HepG2 (cell line): Measurements from ENCODE around the gene FAM83D. TPM values are rescaled to one million over a fixed set of nuclear protein-coding genes. Genes with fewer than 3 reads are reported as not detected.

Experiments
- ATAC-seq: fragments of 200-7000 bp; cut with Tn5 transposase; 3 replicates; pipeline ENCODE4 v1.9.1; 2020; ENCODE audit warnings: mild to moderate bottlenecking, moderate library complexity
- BruUV-seq: library from RNA; stranded (reverse); fragments of 400-500 nt; replicated peaks from 2 replicates; lab custom pipeline; 2021; lab: Mats Ljungman, UMichigan
- CTCF ChIA-PET: fragments of 300-600 bp; formaldehyde crosslinking; extraction: SDS; loops from one replicate; lab custom pipeline; 2021; ENCODE audit warnings: low total read pairs, inconsistent platforms, low intra/inter-chr PET ratio; lab: Yijun Ruan, JAX
- POLR2A ChIA-PET: fragments of 350-600 bp; sonication (Branson Sonifier 250); formaldehyde crosslinking; loops from one replicate; lab custom pipeline; 2020; ENCODE audit warnings: antibody characterized with exemption, inconsistent platforms; lab: Yijun Ruan, JAX
- DNase-seq: peaks from one replicate; pipeline ENCODE4 v3.0.0-alpha.2; 2015; ENCODE audit warnings: low spot score
- FAIRE-seq: peaks from 3 replicates; lab custom pipeline; 2011; peaks lifted over from hg19 to GRCh38; lab: Jason Lieb, UNC
- H2AFZ ChIP-seq: one replicate; pipeline ENCODE4 v1.6.1; 2011; ENCODE audit warnings: low read length, inconsistent platforms
- H3K27ac ChIP-seq: fragments of 300-600 bp; 3 replicates; pipeline ENCODE4 v1.8.0; 2011; ENCODE audit warnings: mixed run types, mild to moderate bottlenecking, mixed read lengths, low read length, inconsistent platforms; ENCODE audit not compliant: insufficient read depth; ENCODE audit errors: extremely low read length
- H3K27me3 ChIP-seq, 2 experiments: fragments of 200-600 bp in 1 of 2; 2 replicates in 1 of 2; 3 replicates in 1 of 2; pipeline versions ENCODE4 v1.6.0 to v1.8.0; 2011; ENCODE audit warnings: low read length in 2 of 2, mild to moderate bottlenecking in 2 of 2, moderate library complexity in 2 of 2, inconsistent platforms in 1 of 2; ENCODE audit not compliant: insufficient read depth in 2 of 2, control insufficient read depth in 1 of 2
- H3K36me3 ChIP-seq, 2 experiments: fragments of 200-600 bp in 1 of 2; replicated peaks in 1 of 2; 2 replicates in 1 of 2; 3 replicates in 1 of 2; pipeline versions ENCODE4 v1.5.1 to v1.8.0; 2011; ENCODE audit warnings: low read length in 2 of 2, inconsistent platforms in 1 of 2; ENCODE audit not compliant: insufficient read depth in 2 of 2, control insufficient read depth in 1 of 2
- H3K4me1 ChIP-seq: 2 replicates; pipeline ENCODE4 v1.5.1; 2012; ENCODE audit warnings: low read length, inconsistent platforms; ENCODE audit not compliant: insufficient read depth
- H3K4me2 ChIP-seq: 2 replicates; pipeline ENCODE4 v1.6.0; 2011; ENCODE audit warnings: low read depth, low read length, inconsistent platforms
- H3K4me3 ChIP-seq, 3 experiments: fragments of 200-600 bp in 1 of 3; sonication (generic), shearing (Covaris generic) in 1 of 3; replicated peaks in 1 of 3; 2 replicates each; pipeline ENCODE4 v1.5.1; 2011 to 2016; ENCODE audit warnings: low read length in 3 of 3, inconsistent platforms in 2 of 3, low read depth in 2 of 3, mild to moderate bottlenecking in 2 of 3, control low read depth in 1 of 3, mixed read lengths in 1 of 3; ENCODE audit not compliant: insufficient read depth in 1 of 3
- H3K79me2 ChIP-seq: one replicate; pipeline ENCODE4 v1.6.1; 2011; ENCODE audit warnings: low read length, inconsistent platforms; ENCODE audit not compliant: insufficient read depth
- H3K9ac ChIP-seq: 2 replicates; pipeline ENCODE4 v1.6.0; 2011; ENCODE audit warnings: mild to moderate bottlenecking, low read depth, low read length, inconsistent platforms; ENCODE audit not compliant: insufficient read depth
- H3K9me3 ChIP-seq: 2 replicates; pipeline ENCODE4 v1.5.1; 2012; ENCODE audit warnings: mild to moderate bottlenecking, low read length
- H4K20me1 ChIP-seq: 2 replicates; pipeline ENCODE4 v1.6.0; 2011; ENCODE audit warnings: inconsistent platforms, mild to moderate bottlenecking, low read length, moderate library complexity; ENCODE audit not compliant: insufficient read depth
- CREB1 ChIP-seq, 2 experiments: fragments of 450-650 bp in 1 of 2; IDR thresholded peaks; 2 replicates each; pipeline ENCODE4 v1.6.1; 2016 to 2017; ENCODE audit warnings: control low read depth in 1 of 2, mild to moderate bottlenecking in 1 of 2, missing compliant biosample characterization in 1 of 2, missing genetic modification characterization in 1 of 2
- DNMT3B ChIP-seq: conservative IDR thresholded peaks from 2 replicates; pipeline ENCODE4 v1.6.1; 2016; ENCODE audit warnings: missing biosample characterization, control low read depth
- HMG20B ChIP-seq: conservative IDR thresholded peaks from 2 replicates; pipeline ENCODE4 v1.6.1; 2016; ENCODE audit warnings: missing genetic modification reagents, missing compliant biosample characterization
- HOMEZ ChIP-seq: IDR thresholded peaks from 2 replicates; pipeline ENCODE4 v1.6.1; 2016; ENCODE audit warnings: low read depth
- IRF2 ChIP-seq: IDR thresholded peaks from 2 replicates; pipeline ENCODE4 v1.6.1; 2018; ENCODE audit warnings: missing genetic modification reagents, missing compliant biosample characterization
- JDP2 ChIP-seq: sonication (generic); formaldehyde crosslinking; IDR thresholded peaks from 2 replicates; pipeline ENCODE4 v1.8.1; 2022; ENCODE audit warnings: missing genetic modification reagents, borderline replicate concordance
- KLF16 ChIP-seq, 2 experiments: sonication (generic) in 1 of 2; formaldehyde crosslinking in 1 of 2; IDR thresholded peaks; 2 replicates each; pipeline versions ENCODE4 v1.6.1 to v1.8.0; 2016 to 2023; ENCODE audit warnings: missing genetic modification reagents in 2 of 2, missing compliant biosample characterization in 1 of 2
- MBD4 ChIP-seq: IDR thresholded peaks from 2 replicates; pipeline ENCODE4 v1.6.1; 2012; ENCODE audit warnings: low read length, inconsistent platforms, borderline replicate concordance
- NFKBIZ ChIP-seq: IDR thresholded peaks from 2 replicates; pipeline ENCODE4 v1.6.1; 2018; ENCODE audit warnings: missing genetic modification reagents, missing compliant biosample characterization
- POLR2AphosphoS5 ChIP-seq: IDR thresholded peaks from 2 replicates; pipeline ENCODE4 v1.6.1; 2012; ENCODE audit warnings: low read depth, low read length
- SNAPC5 ChIP-seq: sonication (generic); formaldehyde crosslinking; IDR thresholded peaks from 2 replicates; pipeline ENCODE4 v1.8.1; 2023; ENCODE audit warnings: mild to moderate bottlenecking, missing genetic modification reagents, borderline replicate concordance
- TOPORS ChIP-seq: sonication (generic); formaldehyde crosslinking; IDR thresholded peaks from 2 replicates; pipeline ENCODE4 v1.8.0; 2023; ENCODE audit warnings: mild to moderate bottlenecking, missing genetic modification reagents
- TRAFD1 ChIP-seq: sonication (generic); formaldehyde crosslinking; IDR thresholded peaks from 2 replicates; pipeline ENCODE4 v1.5.1; 2020; ENCODE audit warnings: missing genetic modification reagents, mild to moderate bottlenecking, borderline replicate concordance
- ZMYM3 ChIP-seq: sonication (generic); formaldehyde crosslinking; IDR thresholded peaks from 2 replicates; pipeline ENCODE4 v1.5.1; 2020; ENCODE audit warnings: mild to moderate bottlenecking, missing genetic modification reagents
- ZNF615 ChIP-seq: sonication (generic); formaldehyde crosslinking; IDR thresholded peaks from 2 replicates; pipeline ENCODE4 v1.5.0; 2020; ENCODE audit warnings: mild to moderate bottlenecking, missing genetic modification reagents, borderline replicate concordance
- ZNF777 ChIP-seq: sonication (generic); formaldehyde crosslinking; IDR thresholded peaks from 2 replicates; pipeline ENCODE4 v1.4.0; 2020; ENCODE audit warnings: missing genetic modification reagents
- WGBS: methylation state at CpG from one replicate; pipeline ENCODE4 v1.1.6; 2017; ENCODE audit warnings: low lambda C conversion rate; 5-methylcytosine and 5-hydroxymethylcytosine counted together
- in situ Hi-C: cut with HindIII; loops from 2 replicates; pipeline ENCODE4 v1.10.0; 2017; ENCODE audit warnings: low pct_unique_long_range_greater_than_20kb; ENCODE audit not compliant: extremely low pct_ligation_motif_present
- intact Hi-C: fragments of 100-400 bp; cut with micrococcal nuclease; formaldehyde crosslinking; loops from one replicate; pipeline ENCODE4 v1.10.0; 2022; ENCODE audit not compliant: unreplicated experiment
- polyA plus RNA-seq, 8 experiments: library from polyadenylated mRNA; depleted of rRNA in 3 of 8; stranded (reverse) in 7 of 8; unstranded in 1 of 8; fragments of >200 nt; fragmentation: Illumina TruSeq in 4 of 8; extraction: Trizol in 4 of 8; gene quantifications; 2 replicates each; pipeline versions ENCODE4 v1.2.1 to v1.2.3, GENCODE V29; 2011 to 2016; ENCODE audit warnings: low read depth in 4 of 8, missing spikeins in 1 of 8, mixed read lengths in 1 of 8; ENCODE audit not compliant: insufficient read depth in 1 of 8
- total RNA-seq, 5 experiments: library from RNA; depleted of rRNA; stranded (reverse); fragments of >200 nt; fragmentation: Illumina TruSeq; extraction: Trizol; gene quantifications; 2 replicates each; pipeline ENCODE4 v1.2.3, GENCODE V29; 2016; ENCODE audit warnings: low read depth in 1 of 5
- TF ChIP-seq, protein P1 (sequence below), 2 experiments: fragments of 450-650 bp in 1 of 2; sonication (generic) in 1 of 2; formaldehyde crosslinking; IDR thresholded peaks; 2 replicates each; pipeline versions ENCODE4 v1.5.0 to v1.8.0; 2020 to 2022; ENCODE audit warnings: mild to moderate bottlenecking in 1 of 2, missing genetic modification reagents in 1 of 2

FAM83D gene
- total and polyA plus RNA-seq, 2 of the 13 experiments (the other 11 are each of a cell fraction or from before 2014, with no cell fraction given) = 51.4 to 64.0 TPM

- TF ChIP-seq IRF2 = peak; percentile 77
- TF ChIP-seq KLF16 (CRISPR knock-in tag; IDR thresholded peaks at IDR 0.05) = peak; percentile 88 to 98; a peak in 3 of 4 replicates
- TF ChIP-seq TOPORS (CRISPR knock-in tag) = no peak
- TF ChIP-seq MBD4 = no peak
- TF ChIP-seq ZNF777 (CRISPR knock-in tag) = peak; percentile 44; the same call in 1 of the 2 replicates
These were observed 36.1 kb downstream of the FAM83D start, which contains the start of gene DHX35 (continued) for GRCh38 chr20:38962044-38962927.

GRCh38 chr20:38962928-38963401 is 36.7 kb downstream of the FAM83D start:
- Histone ChIP-seq H3K4me1 (peaks cover 28% of the 10 kb centered on the region), H3K79me2 (peaks cover 48% of the 10 kb centered on the region), H3K9ac (peak overlapping the region; percentile 94), H2AFZ (no peak overlapping the region), H3K4me2 (peak overlapping the region; percentile 72), H3K9me3 (no peaks in the 10 kb centered on the region), H3K36me3 (peaks cover under 1 to 4% of the 10 kb centered on the region in 2 experiments; a peak in 3 of 5 replicates), H3K27me3 (no peaks in the 10 kb centered on the region; a peak in 1 of 5 replicates), H4K20me1 (no peaks in the 10 kb centered on the region), H3K4me3 (peak overlapping the region; percentile 86 to 95 (median 95)), H3K27ac (peak overlapping the region; percentile 89)
- ATAC-seq = no peak
- BruUV-seq = TSS peak; percentile 67
- no peak for FAIRE-seq
- 2% methylated on average over 5 of the region's 5 CpGs for WGBS
- intact Hi-C loops (loop anchor here (1.0 to 10.0 kb wide), 3 partner anchors 37 to 82 kb away; partner anchors contain the start of gene FAM83D), in situ Hi-C loops (no loop called here)
- CTCF ChIA-PET = interaction anchor here (1.1 kb wide), 1 partner anchor 36 kb away, joined by 6 read pairs; the partner anchor contains the start of gene FAM83D
- POLR2A ChIA-PET = interaction anchor here (1.1 to 2.3 kb wide), 14 partner anchors 9 to 87 kb away, joined by 3 to 41 read pairs (median 8); partner anchors contain the start of gene FAM83D
- no peak for DNase-seq
- TF ChIP-seq HMG20B (CRISPR knock-in tag) (no peak), SNAPC5 (CRISPR knock-in tag) (peak; percentile 83; the same call in 1 of the 2 replicates), ZMYM3 (CRISPR knock-in tag) (no peak), HOMEZ (no peak), CREB1 (IDR thresholded peaks at IDR 0.05) (no peak), CREB1 (CRISPR knock-in tag; IDR thresholded peaks at IDR 0.05) (no peak), DNMT3B (CRISPR knock-in tag) (0 out of 2 replicates have a peak, but pooled peaks have one; percentile 13), NFKBIZ (CRISPR knock-in tag) (no peak), JDP2 (CRISPR knock-in tag) (no peak), TRAFD1 (CRISPR knock-in tag) (no peak), POLR2AphosphoS5 (no peak), ZNF615 (CRISPR knock-in tag) (no peak)
- TF ChIP-seq, protein P1, sequence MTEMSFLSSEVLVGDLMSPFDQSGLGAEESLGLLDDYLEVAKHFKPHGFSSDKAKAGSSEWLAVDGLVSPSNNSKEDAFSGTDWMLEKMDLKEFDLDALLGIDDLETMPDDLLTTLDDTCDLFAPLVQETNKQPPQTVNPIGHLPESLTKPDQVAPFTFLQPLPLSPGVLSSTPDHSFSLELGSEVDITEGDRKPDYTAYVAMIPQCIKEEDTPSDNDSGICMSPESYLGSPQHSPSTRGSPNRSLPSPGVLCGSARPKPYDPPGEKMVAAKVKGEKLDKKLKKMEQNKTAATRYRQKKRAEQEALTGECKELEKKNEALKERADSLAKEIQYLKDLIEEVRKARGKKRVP (CRISPR knock-in tag; IDR thresholded peaks at IDR 0.05) = no peak
